Myometrial cell (primary cell): Measurements from ENCODE around the gene GET3. TPM values are rescaled to one million over a fixed set of nuclear protein-coding genes. Genes with fewer than 3 reads are reported as not detected.

Source experiments
- total RNA-seq: library from RNA; depleted of rRNA; stranded (reverse); fragments of >200 nt; gene quantifications from 2 replicates; pipeline ENCODE4 v1.2.3, GENCODE V29; 2015

Gene GET3
- 142 and 166 TPM in 2 replicates for total RNA-seq

GRCh38 chr19:12736995-12737834, at the start of gene GET3:
TSS of gene GET3 (plus strand) at chr19:12737497. CDS start at chr19:12737506, 9 bp downstream.

GRCh38 chr19:12696366-12697335, 40.6 kb upstream of the GET3 start, which contains the start of gene FBXW9:
TSS of gene FBXW9 (minus strand) at chr19:12696631. CDS start at chr19:12696581, 50 bp downstream.

DNA sequence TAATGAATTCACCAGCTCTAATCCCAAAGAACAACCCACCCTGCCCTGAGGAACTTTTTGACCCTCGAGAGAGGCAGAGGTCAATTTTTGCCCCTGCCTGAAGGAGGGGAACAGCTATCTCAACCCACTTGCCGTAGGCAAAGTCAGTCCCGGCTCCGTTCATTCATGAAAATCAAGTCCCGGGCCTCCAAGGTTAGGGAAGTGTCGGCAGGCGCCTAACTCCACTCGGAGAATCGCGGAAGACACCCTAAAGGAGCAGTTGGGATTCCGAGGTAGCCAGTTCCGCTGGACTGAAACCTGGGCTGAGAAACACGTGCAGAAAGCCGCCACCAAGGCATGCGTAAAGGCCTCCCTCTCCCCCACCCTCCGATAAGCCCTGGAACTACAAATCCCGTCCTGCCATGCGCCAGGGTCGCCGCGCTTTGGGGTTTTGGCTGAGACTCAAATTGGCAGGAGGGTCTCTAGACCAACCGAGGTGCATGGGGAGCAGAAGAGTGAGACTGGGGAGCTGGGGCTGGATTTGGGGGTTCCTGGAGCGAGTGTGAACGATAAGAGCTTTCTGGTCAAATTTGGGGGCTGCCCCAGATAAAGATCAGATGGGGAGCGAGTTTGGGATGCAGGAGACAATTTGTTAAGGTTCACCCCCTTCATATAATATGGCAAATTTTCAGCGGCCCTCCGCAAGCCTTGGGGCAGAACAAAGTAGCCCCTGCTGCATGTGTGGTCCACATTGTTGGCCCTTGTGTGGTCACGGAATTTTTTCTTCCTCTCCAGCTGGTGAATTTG, 13.5 kb upstream of the GET3 start, which contains the start of gene TNPO2:
Gene TNPO2 (minus strand): TSS at position 292 of the 786 bp plus-strand sequence. CDS start 2,955 bp downstream, outside the sequence.

DNA sequence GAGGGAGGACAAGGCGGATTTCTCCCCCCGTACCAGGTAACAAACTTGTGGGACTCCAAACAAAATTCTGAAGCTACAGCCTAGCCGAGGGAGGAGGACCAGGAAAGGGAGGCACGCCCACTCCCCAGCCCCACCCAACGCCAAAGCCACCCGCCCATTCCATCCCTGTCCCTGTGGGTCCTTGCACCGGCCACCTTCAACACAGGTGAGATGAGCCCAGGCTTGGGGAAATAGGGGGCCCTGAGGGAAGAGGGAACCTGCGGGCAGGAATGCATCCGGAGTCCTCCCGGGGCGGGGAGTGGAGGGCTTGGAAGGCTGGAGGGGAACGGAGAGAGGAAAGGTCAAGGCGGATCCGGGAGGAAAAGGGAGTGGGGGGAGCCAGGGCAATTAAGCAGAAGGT, 14.3 kb downstream of the GET3 start, which contains the start of gene BEST2:
Gene BEST2 (plus strand): TSS at position 157 of the 400 bp plus-strand sequence. CDS start 802 bp downstream, outside the sequence.

DNA sequence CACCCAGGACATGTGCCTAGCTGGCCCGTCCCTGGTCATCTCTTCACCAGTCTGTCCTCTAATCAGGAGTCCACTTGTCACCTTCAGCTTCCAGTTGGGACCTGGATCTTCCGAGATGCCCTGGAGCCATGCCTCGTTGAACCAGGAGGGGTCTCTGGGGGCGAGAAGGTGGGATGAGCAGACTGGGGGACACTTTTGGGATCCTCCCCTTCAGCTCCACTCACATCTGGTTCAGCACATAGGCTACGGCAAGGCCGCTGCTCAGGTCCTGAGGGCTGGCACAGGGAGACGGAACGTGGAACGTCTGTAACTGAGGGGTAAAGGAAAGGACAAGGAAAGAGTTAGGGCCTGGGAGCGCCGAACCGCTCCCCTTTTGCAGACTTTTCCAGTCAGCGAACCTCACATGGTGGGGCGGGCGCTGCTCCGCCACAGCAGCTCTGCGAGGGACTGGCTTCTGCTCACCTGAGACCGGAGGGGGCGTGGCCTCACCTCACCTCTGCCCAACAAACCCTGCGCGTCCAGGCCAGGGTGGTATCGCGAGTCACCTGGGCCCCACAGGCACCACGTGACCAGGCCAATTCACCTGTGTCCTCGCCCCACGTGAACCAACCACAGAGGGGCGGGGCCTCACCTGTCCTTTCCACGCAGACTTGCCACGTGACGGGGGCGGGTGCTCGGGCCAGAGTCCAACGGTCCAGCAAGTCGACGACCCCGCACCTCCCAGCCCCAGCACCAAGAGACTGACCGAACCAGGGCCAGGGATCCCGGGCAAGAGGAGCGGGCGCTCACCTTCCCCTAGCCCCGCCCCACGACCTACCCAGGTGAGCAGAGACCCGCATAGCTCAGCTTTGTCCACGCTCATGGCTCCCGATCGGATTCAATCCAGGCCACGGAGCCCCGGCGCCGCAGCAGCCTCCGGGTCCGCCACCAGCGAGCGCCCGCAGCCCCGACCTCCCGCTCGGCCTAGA, 37.6 kb downstream of the GET3 start, which contains the start of gene HOOK2:
Gene HOOK2 (minus strand): TSS at position 965 of the 968 bp plus-strand sequence. CDS start 103 bp downstream, at position 862.

DNA sequence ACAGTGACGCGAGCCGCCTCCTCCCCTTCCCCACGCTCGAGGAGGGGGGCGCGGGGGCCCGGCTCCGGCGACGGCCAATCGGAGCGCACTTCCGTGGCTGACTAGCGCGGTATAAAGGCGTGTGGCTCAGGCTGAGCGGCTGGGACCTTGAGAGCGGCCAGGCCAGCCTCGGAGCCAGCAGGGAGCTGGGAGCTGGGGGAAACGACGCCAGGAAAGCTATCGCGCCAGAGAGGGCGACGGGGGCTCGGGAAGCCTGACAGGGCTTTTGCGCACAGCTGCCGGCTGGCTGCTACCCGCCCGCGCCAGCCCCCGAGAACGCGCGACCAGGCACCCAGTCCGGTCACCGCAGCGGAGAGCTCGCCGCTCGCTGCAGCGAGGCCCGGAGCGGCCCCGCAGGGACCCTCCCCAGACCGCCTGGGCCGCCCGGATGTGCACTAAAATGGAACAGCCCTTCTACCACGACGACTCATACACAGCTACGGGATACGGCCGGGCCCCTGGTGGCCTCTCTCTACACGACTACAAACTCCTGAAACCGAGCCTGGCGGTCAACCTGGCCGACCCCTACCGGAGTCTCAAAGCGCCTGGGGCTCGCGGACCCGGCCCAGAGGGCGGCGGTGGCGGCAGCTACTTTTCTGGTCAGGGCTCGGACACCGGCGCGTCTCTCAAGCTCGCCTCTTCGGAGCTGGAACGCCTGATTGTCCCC, 54.2 kb downstream of the GET3 start, which contains the start of gene JUNB:
Gene JUNB (plus strand): TSS at position 142 of the 706 bp plus-strand sequence. CDS start 286 bp downstream, at position 428.

Other genes with a start within 250 kb of the GET3 start
- gene ZNF564, start 186.0 kb upstream of the GET3 start, total RNA-seq, result 2.3 and 3.5 TPM in 2 replicates
- 2.3 and 6.4 TPM in 2 replicates for gene ZNF490, start 126.7 kb upstream of the GET3 start, total RNA-seq
- gene ZNF791, start 126.6 kb upstream of the GET3 start, total RNA-seq, result 5.2 and 9.7 TPM in 2 replicates
- gene MAN2B1, start 70.8 kb upstream of the GET3 start, total RNA-seq, result 56.2 and 63.1 TPM in 2 replicates
- 5.3 and 15.0 TPM in 2 replicates for gene WDR83, start 70.7 kb upstream of the GET3 start, total RNA-seq
- 65.9 and 89.4 TPM in 2 replicates for gene DHPS, start 55.6 kb upstream of the GET3 start, total RNA-seq
- not detected in 2 replicates for gene GNG14, start 49.5 kb upstream of the GET3 start, total RNA-seq
- gene FBXW9, start 40.9 kb upstream of the GET3 start, total RNA-seq, result 14.7 and 16.5 TPM in 2 replicates
- gene TNPO2, start 13.6 kb upstream of the GET3 start, total RNA-seq, result 14.7 and 26.2 TPM in 2 replicates
- 283 and 329 TPM in 2 replicates for gene TRIR, start 2.8 kb upstream of the GET3 start, total RNA-seq
- not detected in 2 replicates for gene BEST2, start 14.3 kb downstream of the GET3 start, total RNA-seq
- gene HOOK2, start 38.1 kb downstream of the GET3 start, total RNA-seq, result 5.8 and 11.9 TPM in 2 replicates
- 102 and 121 TPM in 2 replicates for gene JUNB, start 54.0 kb downstream of the GET3 start, total RNA-seq
- 379 and 428 TPM in 2 replicates for gene PRDX2, start 64.3 kb downstream of the GET3 start, total RNA-seq
- gene THSD8, start 64.6 kb downstream of the GET3 start, total RNA-seq, result not detected in 2 replicates
- gene RNASEH2A, start 69.1 kb downstream of the GET3 start, total RNA-seq, result 34.2 and 53.0 TPM in 2 replicates
- not detected in 2 replicates for gene RTBDN, start 97.1 kb downstream of the GET3 start, total RNA-seq
- 1.2 and 1.4 TPM in 2 replicates for gene MAST1, start 101.0 kb downstream of the GET3 start, total RNA-seq
- gene DNASE2, start 144.0 kb downstream of the GET3 start, total RNA-seq, result 32.3 and 41.8 TPM in 2 replicates
- not detected in 2 replicates for gene KLF1, start 149.7 kb downstream of the GET3 start, total RNA-seq
- 50.3 and 51.9 TPM in 2 replicates for gene GCDH, start 153.7 kb downstream of the GET3 start, total RNA-seq
- not detected in 2 replicates for gene SYCE2, start 181.8 kb downstream of the GET3 start, total RNA-seq
- gene FARSA, start 196.2 kb downstream of the GET3 start, total RNA-seq, result 58.3 and 76.7 TPM in 2 replicates
- 1,851 and 1,968 TPM in 2 replicates for gene CALR, start 201.1 kb downstream of the GET3 start, total RNA-seq
- gene RAD23A, start 208.4 kb downstream of the GET3 start, total RNA-seq, result 136 and 150 TPM in 2 replicates
- gene GADD45GIP1, start 219.7 kb downstream of the GET3 start, total RNA-seq, result 49.1 and 63.7 TPM in 2 replicates
- gene DAND5, start 232.1 kb downstream of the GET3 start, total RNA-seq, result not detected in 2 replicates